K562 (cell line): ENCODE results near the gene MAN2B1. TPM values are rescaled to one million over a fixed set of nuclear protein-coding genes. Genes with fewer than 3 reads are reported as not detected.

ENCODE experiments used
- BHLHE40 ChIP-seq: IDR thresholded peaks from 2 replicates; pipeline ENCODE4 v1.6.1; 2011; ENCODE audit warnings: low read length, improper control_type of control experiment
- CCAR2 ChIP-seq: fragments of 200-400 bp; formaldehyde crosslinking; IDR thresholded peaks from 2 replicates; pipeline ENCODE4 v1.6.1; 2017; ENCODE audit warnings: mild to moderate bottlenecking, low read depth, low read length
- CTBP1 ChIP-seq: fragments of 450-650 bp; IDR thresholded peaks from 2 replicates; pipeline ENCODE4 v1.6.1; 2016; ENCODE audit warnings: borderline replicate concordance
- E4F1 ChIP-seq: fragments of 250-450 bp; sonication (Bioruptor Pico); IDR thresholded peaks from 2 replicates; pipeline ENCODE4 v1.5.0; 2021; ENCODE audit warnings: mild to moderate bottlenecking, borderline replicate concordance
- HMGN3 ChIP-seq: IDR thresholded peaks from 2 replicates; pipeline ENCODE4 v1.6.1; 2011; ENCODE audit warnings: borderline replicate concordance, low read depth, mild to moderate bottlenecking, mixed read lengths, low read length; ENCODE audit not compliant: insufficient read length; ENCODE audit errors: extremely low read depth
- MAZ ChIP-seq, 2 experiments: fragments of 450-650 bp in 1 of 2; sonication (generic) in 1 of 2; formaldehyde crosslinking; IDR thresholded peaks in 1 of 2; conservative IDR thresholded peaks in 1 of 2; 2 replicates each; pipeline versions ENCODE4 v1.4.0 to v1.5.0; 2020; ENCODE audit warnings: mild to moderate bottlenecking in 1 of 2, missing genetic modification reagents in 1 of 2
- NFYB ChIP-seq: IDR thresholded peaks from 2 replicates; pipeline ENCODE4 v1.6.1; 2011; ENCODE audit warnings: mild to moderate bottlenecking, moderate library complexity; ENCODE audit not compliant: insufficient read length; ENCODE audit errors: extremely low read depth
- SAP30 ChIP-seq: fragments of 200-600 bp; sonication (generic); IDR thresholded peaks from 2 replicates; pipeline ENCODE4 v1.6.1; 2012; ENCODE audit warnings: borderline replicate concordance, low read depth, mild to moderate bottlenecking, moderate library complexity, low read length, control low read depth, inconsistent platforms; ENCODE audit not compliant: insufficient read depth, poor library complexity, severe bottlenecking
- TSC22D4 ChIP-seq: fragments of 450-650 bp; IDR thresholded peaks from 2 replicates; pipeline ENCODE4 v1.6.1; 2016; ENCODE audit warnings: missing genetic modification characterization, missing biosample characterization, control low read depth
- ZBTB40 ChIP-seq, 2 experiments: fragments of 450-650 bp in 1 of 2; sonication (generic) in 1 of 2; formaldehyde crosslinking in 1 of 2; IDR thresholded peaks; 2 replicates each; pipeline versions ENCODE4 v1.7.1 to v1.9.0; 2016 to 2022; ENCODE audit warnings: inconsistent platforms in 1 of 2, mild to moderate bottlenecking in 1 of 2, missing genetic modification reagents in 1 of 2
- ZBTB7A ChIP-seq: IDR thresholded peaks from 2 replicates; pipeline ENCODE4 v1.6.1; 2011; ENCODE audit warnings: low read depth, mild to moderate bottlenecking, low read length, moderate library complexity, borderline replicate concordance; ENCODE audit not compliant: control insufficient read depth
- ZC3H8 ChIP-seq: fragments of 450-650 bp; IDR thresholded peaks from 2 replicates; pipeline ENCODE4 v1.6.1; 2017
- ZFX ChIP-seq: sonication (generic); formaldehyde crosslinking; IDR thresholded peaks from 2 replicates; pipeline ENCODE4 v1.8.0; 2022; ENCODE audit warnings: mild to moderate bottlenecking, missing genetic modification reagents, moderate library complexity
- ZNF41 ChIP-seq: fragments of 250-450 bp; sonication (Bioruptor Pico); conservative IDR thresholded peaks from 2 replicates; pipeline ENCODE4 v1.4.0; 2020; ENCODE audit warnings: mild to moderate bottlenecking
- ZNF551 ChIP-seq: fragments of 250-450 bp; sonication (Bioruptor Pico); IDR thresholded peaks from 2 replicates; pipeline ENCODE4 v1.5.0; 2021; ENCODE audit warnings: mild to moderate bottlenecking, moderate library complexity
- polyA plus RNA-seq, 8 experiments: library from polyadenylated mRNA; depleted of rRNA in 4 of 8; stranded (reverse) in 5 of 8; unstranded in 3 of 8; fragments of >200 nt; fragmentation: Nextera tagmentation in 2 of 8; fragmentation: Illumina TruSeq in 1 of 8; extraction: Ambion mirVana in 2 of 8; extraction: Trizol in 1 of 8; gene quantifications; 2 replicates each; pipeline versions ENCODE4 v1.2.1 to v1.2.3, GENCODE V29; 2011 to 2014; ENCODE audit warnings: inconsistent platforms in 1 of 8, missing spikeins in 1 of 8
- total RNA-seq, 7 experiments: library from RNA; depleted of rRNA in 6 of 7; stranded (reverse); fragments of >200 nt in 6 of 7; fragmentation: Illumina TruSeq in 2 of 7; extraction: Trizol in 2 of 7; gene quantifications; 2 replicates each; pipeline versions ENCODE4 v1.2.1 to v1.2.3, GENCODE V29; 2011 to 2021; ENCODE audit warnings: low replicate concordance in 1 of 7

Gene MAN2B1
- total and polyA plus RNA-seq, 9 of the 15 experiments (the other 6 are each of a cell fraction or from before 2014, with no cell fraction given): 0.59 to 33.8 (median 11.4) TPM

GRCh38 chr19:12666265-12667048 lies at the start of gene MAN2B1, which contains the start of gene WDR83 (continued):
- TF ChIP-seq ZBTB40 (IDR thresholded peaks at IDR 0.05): 0 out of 2 replicates have a peak, but pooled peaks have one; percentile 14
- TF ChIP-seq ZBTB40 (CRISPR knock-in tag; IDR thresholded peaks at IDR 0.05): no peak
- no peak for TF ChIP-seq E4F1 (CRISPR knock-in tag)
- 0 out of 2 replicates have a peak, but pooled peaks have one; percentile 20 for TF ChIP-seq CTBP1
- TF ChIP-seq SAP30: peak; percentile 48
- TF ChIP-seq MAZ (CRISPR knock-in tag; conservative IDR thresholded peaks at IDR 0.05 in 1 of 2, IDR thresholded peaks at IDR 0.05 in 1 of 2): peak in 1 of 2 experiments; percentile 66; a peak in 2 of 4 replicates
- 0 out of 2 replicates have a peak, but pooled peaks have one; percentile 10 for TF ChIP-seq ZNF41 (CRISPR knock-in tag)
- no peak for TF ChIP-seq ZC3H8
- TF ChIP-seq ZFX: peak; percentile 78
- no peak for TF ChIP-seq CCAR2
- TF ChIP-seq ZBTB7A: peak; percentile 41; the same call in 1 of the 2 replicates
- no peak for TF ChIP-seq ZNF551 (CRISPR knock-in tag)
- TF ChIP-seq BHLHE40: no peak
- no peak for TF ChIP-seq TSC22D4 (tag)
- TF ChIP-seq HMGN3: peak; percentile 65
- peak; percentile 47 for TF ChIP-seq NFYB
